ENCODE results near the gene CFH. TPM values are rescaled to one million over a fixed set of nuclear protein-coding genes. Genes with fewer than 3 reads are reported as not detected.

Gene CFH
- total RNA-seq, 1 experiment from 2014 or later, result not detected

GRCh38 chr1:196678510-196678884, 26.7 kb downstream of the CFH start:
- ChIA-PET CTCF (no interaction called here), POLR2A (no interaction called here)
- no peaks in the 10 kb centered on the region for H3K9me3 Mint-ChIP-seq (ENCODE audit: unreplicated experiment)
- no peak overlapping the region for H3K4me3 Mint-ChIP-seq (ENCODE audit: unreplicated experiment)
- BruUV-seq (replicated peaks), result no TSS peak
- H3K27me3 ChIP-seq (replicated peaks; ENCODE audit: control insufficient read depth, insufficient read depth, low read length), result no peaks in the 10 kb centered on the region
- H3K4me1 ChIP-seq, result no peaks in the 10 kb centered on the region
- no peaks in the 10 kb centered on the region for H3K4me1 Mint-ChIP-seq (ENCODE audit: low read depth, unreplicated experiment)
- DNase-seq, result no peak
- TF ChIP-seq CTCF (IDR thresholded peaks at IDR 0.05; ENCODE audit: insufficient read depth in 1 of 2, low read depth in 1 of 2, low read length in 1 of 2, severe bottlenecking in 1 of 2, unreplicated experiment in 1 of 2), result no peak
- H3K27ac Mint-ChIP-seq (ENCODE audit: unreplicated experiment), result no peak overlapping the region
- no peaks in the 10 kb centered on the region for H3K27me3 Mint-ChIP-seq (ENCODE audit: insufficient read depth, unreplicated experiment)
- intact Hi-C loops (cut with micrococcal nuclease; ENCODE audit: unreplicated experiment), result no loop called here
- no peaks in the 10 kb centered on the region for H3K36me3 ChIP-seq (ENCODE audit: control insufficient read depth, insufficient read depth, low read length)
- H3K9me3 ChIP-seq, result no peaks in the 10 kb centered on the region
- no peaks in the 10 kb centered on the region for H3K36me3 Mint-ChIP-seq (ENCODE audit: insufficient read depth, unreplicated experiment)
- no peak overlapping the region for H3K4me3 ChIP-seq (ENCODE audit: low read depth, low read length)

DNA sequence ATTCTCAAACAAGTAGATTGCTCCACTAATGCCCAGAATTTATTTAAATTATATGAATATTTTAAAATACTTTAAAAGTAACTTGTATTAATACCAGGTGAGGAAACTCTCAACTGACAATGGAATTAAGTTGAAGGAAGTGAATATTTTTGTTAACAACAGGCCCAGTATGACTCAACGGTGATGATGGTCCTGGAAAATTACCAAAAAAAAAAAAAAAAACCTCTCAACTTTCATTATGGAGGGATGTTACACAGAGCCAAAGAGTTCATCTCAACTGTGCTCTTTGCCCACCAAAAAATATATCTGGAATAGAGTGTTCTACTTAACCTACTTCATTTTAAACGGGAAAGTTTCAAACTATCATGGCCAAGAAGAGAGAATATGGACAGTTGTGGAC, 28.3 kb downstream of the CFH start:
- BruUV-seq (replicated peaks), result no TSS peak
- DNase-seq, result no peak
- Histone ChIP-seq H3K9me3 (no peaks in the 10 kb centered on the region), H3K4me1 (no peaks in the 10 kb centered on the region), H3K36me3 (ENCODE audit: control insufficient read depth, insufficient read depth, low read length) (no peaks in the 10 kb centered on the region), H3K4me3 (ENCODE audit: low read depth, low read length) (no peak overlapping the region), H3K27me3 (replicated peaks; ENCODE audit: control insufficient read depth, insufficient read depth, low read length) (no peaks in the 10 kb centered on the region)
- Mint-ChIP-seq H3K27ac (ENCODE audit: unreplicated experiment) (no peak overlapping the region), H3K27me3 (ENCODE audit: insufficient read depth, unreplicated experiment) (no peaks in the 10 kb centered on the region), H3K4me1 (ENCODE audit: low read depth, unreplicated experiment) (no peaks in the 10 kb centered on the region), H3K36me3 (ENCODE audit: insufficient read depth, unreplicated experiment) (no peaks in the 10 kb centered on the region), H3K9me3 (ENCODE audit: unreplicated experiment) (no peaks in the 10 kb centered on the region), H3K4me3 (ENCODE audit: unreplicated experiment) (no peak overlapping the region)
- ChIA-PET CTCF (no interaction called here), POLR2A (no interaction called here)
- intact Hi-C loops (cut with micrococcal nuclease; ENCODE audit: unreplicated experiment), result no loop called here
- TF ChIP-seq CTCF (IDR thresholded peaks at IDR 0.05; ENCODE audit: insufficient read depth in 1 of 2, low read depth in 1 of 2, low read length in 1 of 2, severe bottlenecking in 1 of 2, unreplicated experiment in 1 of 2), result no peak

DNA sequence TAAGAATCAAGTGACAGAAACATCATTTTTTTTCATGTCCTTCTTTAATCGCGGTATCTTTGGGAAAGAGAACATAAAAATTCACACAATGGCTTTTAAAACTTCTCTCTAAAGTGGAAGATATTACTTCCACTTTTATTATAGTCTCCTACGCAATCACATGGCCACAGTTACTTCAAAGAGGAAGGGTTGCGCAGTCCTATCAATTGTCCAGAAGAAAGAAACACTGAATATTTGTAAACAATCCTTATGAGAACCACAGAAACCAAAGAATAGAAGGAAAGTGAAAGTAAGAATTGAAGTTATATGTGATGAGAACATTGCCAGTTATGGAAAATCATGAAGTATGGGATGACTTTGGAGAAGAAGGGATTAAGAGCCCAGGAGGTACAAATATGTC, 32.6 kb downstream of the CFH start:
- H3K27me3 Mint-ChIP-seq (ENCODE audit: insufficient read depth, unreplicated experiment), result no peaks in the 10 kb centered on the region
- H3K4me3 Mint-ChIP-seq (ENCODE audit: unreplicated experiment), result no peak overlapping the region
- H3K9me3 Mint-ChIP-seq (ENCODE audit: unreplicated experiment), result no peaks in the 10 kb centered on the region
- BruUV-seq (replicated peaks), result no TSS peak
- no peaks in the 10 kb centered on the region for H3K27me3 ChIP-seq (replicated peaks; ENCODE audit: control insufficient read depth, insufficient read depth, low read length)
- intact Hi-C loops (cut with micrococcal nuclease; ENCODE audit: unreplicated experiment), result no loop called here
- no peaks in the 10 kb centered on the region for H3K9me3 ChIP-seq
- no peaks in the 10 kb centered on the region for H3K4me1 Mint-ChIP-seq (ENCODE audit: low read depth, unreplicated experiment)
- no peaks in the 10 kb centered on the region for H3K36me3 Mint-ChIP-seq (ENCODE audit: insufficient read depth, unreplicated experiment)
- H3K4me1 ChIP-seq, result no peaks in the 10 kb centered on the region
- no peak for DNase-seq
- no peak overlapping the region for H3K4me3 ChIP-seq (ENCODE audit: low read depth, low read length)
- POLR2A ChIA-PET, result no interaction called here
- TF ChIP-seq CTCF (IDR thresholded peaks at IDR 0.05; ENCODE audit: insufficient read depth in 1 of 2, low read depth in 1 of 2, low read length in 1 of 2, severe bottlenecking in 1 of 2, unreplicated experiment in 1 of 2), result no peak
- no peaks in the 10 kb centered on the region for H3K36me3 ChIP-seq (ENCODE audit: control insufficient read depth, insufficient read depth, low read length)
- CTCF ChIA-PET, result no interaction called here
- H3K27ac Mint-ChIP-seq (ENCODE audit: unreplicated experiment), result no peak overlapping the region

All from Caco-2 (cell line).